GM18508 (cell line): ENCODE data around the gene RAB24.
"Not testable (repeated sequence)": the region's sequence is repeated elsewhere in the genome, so short reads cannot be mapped to it uniquely, and the experiment has no call there.

Source experiments
- ATAC-seq: cut with Tn5 transposase; IDR thresholded peaks from one replicate; pipeline ENCODE4 v1.9.1; 2021; ENCODE audit warnings: moderate number of reproducible peaks; ENCODE audit not compliant: insufficient read depth, unreplicated experiment

RAB24 gene

DNA sequence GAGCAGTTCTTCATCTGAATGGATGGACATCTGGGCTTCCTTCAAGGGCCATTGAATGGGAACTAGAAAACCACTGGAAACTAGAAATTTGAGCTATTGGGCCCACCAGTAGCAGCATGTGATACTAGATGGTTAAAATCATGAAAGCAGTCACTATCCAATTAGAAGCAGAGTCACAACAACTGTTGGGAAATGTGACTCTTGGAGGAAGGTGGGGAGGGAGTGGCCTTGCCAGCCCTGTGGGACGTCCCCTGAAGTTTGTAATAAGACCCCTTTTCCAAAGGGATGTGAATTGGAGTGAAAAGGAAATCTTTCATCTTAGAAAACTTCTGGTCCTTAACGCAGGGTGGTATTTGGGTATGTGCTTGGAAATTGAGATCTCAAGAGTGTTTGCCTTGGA is 5.6 kb downstream of the RAB24 start:
- ATAC-seq, result no peak

DNA sequence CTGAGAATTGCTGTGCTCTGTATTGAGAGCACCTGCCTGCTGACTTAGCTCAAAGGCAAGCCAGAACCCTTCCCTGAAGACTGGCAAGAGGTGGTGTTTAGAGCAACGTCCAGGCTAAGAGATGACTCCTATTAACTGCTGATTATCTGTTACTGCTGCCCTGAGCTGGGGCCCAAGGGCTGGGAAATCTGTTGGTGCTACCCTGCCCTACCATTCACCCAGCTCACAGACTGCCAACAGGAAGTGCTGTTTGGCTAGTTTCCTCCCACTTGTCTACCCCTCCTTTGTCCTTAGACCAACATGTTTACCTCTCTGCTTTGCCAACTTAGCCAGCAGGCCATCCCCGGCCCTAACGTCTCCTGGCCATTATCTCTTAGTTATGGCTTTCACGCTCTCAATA is 6.9 kb downstream of the RAB24 start:
- ATAC-seq, result no peak

DNA sequence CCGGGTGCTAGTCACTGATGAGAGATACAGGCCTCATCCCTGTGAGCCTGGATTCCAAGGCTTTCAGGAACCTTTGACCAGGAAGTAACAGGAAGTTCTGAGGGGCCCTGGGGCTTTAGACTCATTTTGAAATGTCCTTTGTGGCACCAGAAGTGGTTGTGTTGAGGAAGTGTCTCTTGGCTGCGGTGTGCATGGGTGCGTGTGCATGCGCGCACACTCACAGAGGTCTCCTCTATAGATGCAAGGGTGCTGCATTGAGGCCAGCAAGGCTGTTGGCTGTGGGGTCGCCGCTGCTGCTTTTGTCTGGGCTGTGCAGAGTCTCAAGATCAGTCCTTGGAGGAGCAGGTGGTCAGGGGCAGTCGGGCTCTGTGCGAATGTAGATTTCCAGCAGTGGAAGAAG is 7.6 kb downstream of the RAB24 start:
- no peak for ATAC-seq

DNA sequence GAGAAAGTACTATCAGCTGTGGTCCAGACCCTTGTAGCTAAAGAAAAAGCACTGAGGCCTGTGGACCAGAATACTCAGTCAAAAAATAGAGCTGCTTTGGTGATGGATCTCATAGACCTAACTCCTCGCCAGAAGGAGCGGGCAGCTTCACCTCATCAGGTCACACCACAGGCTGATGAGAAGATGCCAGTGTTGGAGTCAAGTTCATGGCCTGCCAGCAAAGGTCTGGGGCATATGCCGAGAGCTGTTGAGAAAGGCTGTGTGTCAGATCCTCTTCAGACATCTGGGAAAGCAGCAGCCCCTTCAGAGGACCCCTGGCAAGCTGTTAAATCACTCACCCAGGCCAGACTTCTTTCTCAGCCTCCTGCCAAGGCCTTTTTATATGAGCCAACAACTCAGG is 8.9 kb downstream of the RAB24 start:
- no peak for ATAC-seq

DNA sequence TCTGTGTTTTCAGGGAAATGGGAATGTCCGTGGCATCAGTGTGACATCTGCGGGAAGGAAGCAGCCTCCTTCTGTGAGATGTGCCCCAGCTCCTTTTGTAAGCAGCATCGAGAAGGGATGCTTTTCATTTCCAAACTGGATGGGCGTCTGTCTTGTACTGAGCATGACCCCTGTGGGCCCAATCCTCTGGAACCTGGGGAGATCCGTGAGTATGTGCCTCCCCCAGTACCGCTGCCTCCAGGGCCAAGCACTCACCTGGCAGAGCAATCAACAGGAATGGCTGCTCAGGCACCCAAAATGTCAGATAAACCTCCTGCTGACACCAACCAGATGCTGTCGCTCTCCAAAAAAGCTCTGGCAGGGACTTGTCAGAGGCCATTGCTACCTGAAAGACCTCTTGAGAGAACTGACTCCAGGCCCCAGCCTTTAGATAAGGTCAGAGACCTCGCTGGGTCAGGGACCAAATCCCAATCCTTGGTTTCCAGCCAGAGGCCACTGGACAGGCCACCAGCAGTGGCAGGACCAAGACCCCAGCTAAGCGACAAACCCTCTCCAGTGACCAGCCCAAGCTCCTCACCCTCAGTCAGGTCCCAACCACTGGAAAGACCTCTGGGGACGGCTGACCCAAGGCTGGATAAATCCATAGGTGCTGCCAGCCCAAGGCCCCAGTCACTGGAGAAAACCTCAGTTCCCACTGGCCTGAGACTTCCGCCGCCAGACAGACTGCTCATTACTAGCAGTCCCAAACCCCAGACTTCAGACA is 9.5 kb downstream of the RAB24 start:
- ATAC-seq, result no peak

DNA sequence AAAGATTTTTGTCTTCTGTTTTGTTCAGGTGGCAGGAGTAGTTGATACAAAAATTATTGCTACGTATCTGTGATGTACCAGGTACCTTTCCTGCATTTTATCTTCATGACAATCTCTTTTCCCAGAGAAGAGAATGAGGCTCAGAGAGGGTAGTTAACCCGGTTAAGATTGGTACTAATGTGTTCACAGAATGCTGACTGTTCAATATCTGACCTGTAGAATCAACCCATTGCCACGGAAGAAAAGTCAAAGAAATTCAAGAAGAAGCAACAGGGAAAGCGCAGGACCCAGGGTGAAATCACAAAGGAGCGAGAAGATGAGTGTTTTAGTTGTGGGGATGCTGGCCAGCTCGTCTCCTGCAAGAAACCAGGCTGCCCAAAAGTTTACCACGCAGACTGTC is 11.8 kb downstream of the RAB24 start:
- ATAC-seq, result no peak

DNA sequence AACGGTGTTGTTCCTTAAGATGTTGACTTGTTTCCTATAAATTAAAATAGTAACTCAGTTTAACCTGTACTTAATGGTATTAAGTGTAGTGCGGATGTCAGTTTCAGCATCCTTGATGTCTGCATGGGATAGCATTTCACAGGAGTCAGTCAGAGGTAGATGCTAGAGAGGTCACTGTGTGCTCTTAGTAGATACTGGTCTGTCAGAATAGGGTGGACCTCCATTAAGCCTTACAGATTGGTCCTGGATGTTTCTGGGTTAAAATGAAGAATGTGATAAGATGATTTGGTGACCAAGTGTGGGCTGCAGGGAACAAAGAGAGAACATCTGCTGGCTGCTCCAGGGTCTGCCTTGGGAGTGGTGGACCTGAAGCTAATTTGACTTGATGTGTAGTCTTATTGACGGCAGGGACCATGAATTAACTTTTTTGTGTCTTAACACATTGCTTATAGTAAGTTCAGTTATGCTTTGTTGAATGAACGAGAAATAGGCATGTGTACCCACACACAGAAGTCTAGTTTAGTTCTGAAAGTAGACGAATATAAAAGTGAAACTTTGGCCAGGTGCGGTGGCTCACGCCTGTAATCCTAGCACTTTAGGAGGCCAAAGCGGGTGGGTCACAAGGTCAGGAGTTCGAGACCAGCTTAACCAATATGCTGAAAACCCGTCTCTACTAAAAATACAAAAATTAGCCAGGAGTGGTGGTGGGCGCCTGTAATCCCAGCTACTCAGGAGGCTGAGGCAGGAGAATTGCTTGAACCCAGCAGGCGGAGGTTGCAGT is 12.5 kb downstream of the RAB24 start:
- ATAC-seq, result no peak

DNA sequence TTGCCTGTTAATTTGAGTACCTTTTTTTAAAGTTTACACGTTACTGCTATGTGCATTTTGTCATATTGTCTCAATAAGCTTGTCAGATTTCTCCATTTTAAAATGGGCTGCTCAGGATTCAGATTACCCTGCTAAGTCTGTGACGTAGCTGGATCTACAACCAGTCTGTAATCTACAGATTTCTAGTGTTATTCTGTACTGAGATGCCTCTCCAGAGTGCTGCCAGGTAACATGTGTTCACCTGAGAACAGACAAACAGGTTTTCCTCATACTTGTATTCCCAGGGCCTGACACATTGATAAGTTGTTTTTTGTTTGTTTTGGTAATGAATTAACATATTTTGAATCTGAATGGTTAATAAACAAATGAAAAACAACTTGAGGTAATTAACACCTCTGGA is 15.3 kb downstream of the RAB24 start:
- ATAC-seq, result no peak

DNA sequence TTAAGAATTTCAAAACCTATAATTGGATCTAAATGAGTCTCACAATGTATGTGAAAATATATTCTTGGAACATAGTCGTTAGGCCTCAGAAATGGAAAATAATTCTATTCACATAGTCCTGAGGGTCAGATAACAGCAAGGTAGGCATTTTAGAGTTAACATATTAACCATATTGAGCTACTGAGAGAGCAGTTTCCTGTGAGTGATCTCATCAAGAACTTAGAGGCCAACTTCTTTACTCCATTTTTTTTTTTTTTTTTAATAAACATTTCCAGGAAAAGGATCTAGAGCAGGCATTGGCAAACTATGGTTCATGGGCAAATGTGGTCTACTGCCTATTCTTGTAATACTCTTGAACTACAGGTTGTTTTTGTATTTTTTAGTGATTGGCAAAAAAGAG is 26.6 kb downstream of the RAB24 start:
- no peak for ATAC-seq

DNA sequence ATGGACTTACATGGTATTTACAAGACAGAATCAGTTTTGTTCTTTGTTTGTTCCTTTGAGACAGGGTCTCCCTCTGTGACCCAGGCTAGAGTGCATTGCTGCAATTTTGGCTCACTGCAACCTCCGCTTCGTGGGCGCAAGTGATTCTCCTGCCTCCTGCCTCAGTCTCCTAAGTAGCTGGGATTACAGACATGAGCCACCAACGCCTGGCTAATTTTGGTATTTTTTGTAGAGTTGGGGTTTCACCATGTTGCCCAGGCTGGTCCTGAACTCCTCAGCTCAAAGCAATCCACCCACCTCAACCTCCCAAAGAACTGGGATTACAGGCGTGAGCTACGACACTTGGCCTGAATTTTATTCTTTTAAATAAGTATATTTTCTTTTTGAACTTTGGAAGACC is 27.6 kb downstream of the RAB24 start:
- no peak for ATAC-seq

DNA sequence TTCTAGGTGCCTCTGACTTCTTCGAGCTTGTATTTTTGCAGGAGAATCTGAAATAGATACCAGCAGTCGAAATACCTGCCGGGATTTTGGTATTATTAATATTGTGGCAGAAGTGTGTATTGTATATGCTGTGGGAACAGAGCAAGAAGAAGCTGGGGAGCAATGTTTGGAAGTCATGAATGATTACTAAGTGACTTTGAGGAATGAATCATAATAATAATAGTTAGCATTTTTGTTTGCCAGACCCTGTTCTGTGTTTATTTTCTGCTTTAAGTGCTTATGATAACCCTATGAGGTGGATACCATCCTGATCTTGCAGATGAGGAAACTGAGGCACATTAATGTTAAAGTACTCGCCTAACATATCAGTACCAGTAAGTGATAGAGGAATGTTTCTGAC is 32.4 kb downstream of the RAB24 start:
- ATAC-seq, result no peak

DNA sequence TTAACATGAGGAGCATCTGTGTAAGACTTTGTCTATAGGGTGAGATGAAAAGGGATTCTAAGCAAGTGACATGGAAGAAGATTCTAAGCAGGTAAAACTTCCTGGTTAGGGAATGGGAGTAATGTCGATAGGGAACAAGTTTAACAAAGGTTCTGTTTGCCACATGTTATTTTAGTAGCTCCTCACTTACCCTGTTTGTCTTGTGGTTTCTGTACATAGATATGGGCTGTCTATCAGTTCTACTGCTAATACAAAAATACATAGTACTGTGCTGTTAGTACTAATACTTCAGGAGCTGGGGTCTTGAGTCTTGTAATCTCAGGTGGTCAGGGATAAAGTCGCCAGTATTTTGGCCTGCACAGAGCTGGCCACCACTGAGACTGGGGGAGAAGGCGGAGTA is 32.9 kb downstream of the RAB24 start:
- ATAC-seq, result no peak

DNA sequence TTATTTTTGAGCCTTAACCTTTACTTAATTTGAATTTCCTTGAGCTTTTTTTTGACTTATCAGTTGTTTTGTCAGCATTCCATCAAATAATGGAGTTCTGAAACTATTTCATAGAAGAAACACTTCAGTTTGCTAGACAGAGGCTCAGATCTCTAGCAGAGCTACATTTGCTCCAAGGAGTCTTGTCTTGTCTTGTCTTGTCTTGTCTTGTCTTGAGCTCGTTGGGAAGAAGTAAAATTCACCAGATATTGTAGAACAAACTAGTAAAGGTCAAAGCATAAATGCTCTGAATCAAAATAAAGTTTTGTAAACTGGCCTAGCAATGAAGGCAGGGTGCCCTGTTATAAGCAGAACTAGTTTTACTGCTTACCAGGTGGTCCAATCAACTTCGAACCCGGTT is 33.5 kb downstream of the RAB24 start:
- ATAC-seq, result no peak

DNA sequence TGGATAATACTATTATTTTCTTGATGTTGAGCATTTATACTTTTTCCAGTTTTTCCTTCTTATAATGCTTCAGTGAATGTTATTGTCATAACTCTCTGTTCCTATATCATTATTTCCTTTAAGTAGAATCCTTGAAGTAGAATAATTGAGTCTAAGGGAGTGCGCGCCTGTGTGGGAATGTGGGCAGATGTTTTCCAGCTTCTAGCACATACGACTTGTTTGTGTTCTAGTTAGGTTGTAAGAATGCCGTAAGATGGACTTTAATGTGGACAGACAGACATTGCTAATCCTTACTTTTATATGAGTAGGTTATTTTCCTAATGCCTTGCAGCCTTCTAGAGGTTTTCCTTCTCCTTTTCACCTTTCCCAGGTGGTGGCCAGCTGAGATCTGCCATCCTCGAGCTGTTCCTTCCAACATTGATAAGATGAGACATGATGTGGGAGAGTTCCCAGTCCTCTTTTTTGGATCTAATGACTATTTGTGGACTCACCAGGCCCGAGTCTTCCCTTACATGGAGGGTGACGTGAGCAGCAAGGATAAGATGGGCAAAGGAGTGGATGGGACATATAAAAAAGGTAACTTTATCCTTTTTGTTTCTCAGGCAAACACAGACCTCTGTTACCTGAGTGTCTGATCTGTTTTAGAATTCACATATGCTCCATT is 34.2 kb downstream of the RAB24 start:
- ATAC-seq, result no peak

DNA sequence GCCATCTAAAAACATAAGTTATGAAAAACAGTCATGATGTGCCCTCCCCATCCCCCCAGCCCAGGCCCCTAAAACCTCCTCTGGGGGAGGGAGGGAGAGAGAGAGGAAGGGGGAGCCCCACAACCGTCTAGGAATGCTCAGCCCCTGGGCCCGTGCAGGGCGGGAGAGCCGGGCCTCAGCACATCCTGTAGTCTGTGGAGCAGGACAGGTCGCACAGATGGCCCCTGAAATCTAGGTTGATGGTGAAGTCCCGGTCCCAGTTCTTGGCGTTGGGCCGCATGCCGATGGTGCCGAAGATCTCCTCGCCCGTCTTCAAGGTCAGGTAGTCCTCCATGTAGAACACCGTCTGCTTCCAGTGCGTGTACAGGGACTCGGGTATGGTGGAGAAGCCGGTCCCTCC is 38.1 kb downstream of the RAB24 start:
- ATAC-seq, result no peak

DNA sequence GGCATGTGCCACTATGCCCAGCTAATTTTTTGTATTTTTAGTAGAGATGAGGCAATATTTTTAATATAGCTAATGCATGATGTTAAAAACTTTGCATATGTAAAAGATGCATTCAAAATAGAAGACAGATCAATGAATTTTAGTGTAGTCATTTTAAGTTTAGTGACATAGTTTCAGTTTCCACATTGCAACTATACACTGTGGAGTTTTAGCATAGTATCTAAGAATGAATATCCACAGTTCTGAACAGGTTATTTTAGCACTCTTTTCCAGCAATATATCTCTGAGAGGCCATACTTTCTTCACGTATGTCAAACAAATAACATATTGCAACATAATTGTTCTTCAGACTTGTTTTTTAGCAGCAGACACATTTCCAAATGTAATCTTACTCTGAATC is 39.3 kb downstream of the RAB24 start:
- no peak for ATAC-seq

DNA sequence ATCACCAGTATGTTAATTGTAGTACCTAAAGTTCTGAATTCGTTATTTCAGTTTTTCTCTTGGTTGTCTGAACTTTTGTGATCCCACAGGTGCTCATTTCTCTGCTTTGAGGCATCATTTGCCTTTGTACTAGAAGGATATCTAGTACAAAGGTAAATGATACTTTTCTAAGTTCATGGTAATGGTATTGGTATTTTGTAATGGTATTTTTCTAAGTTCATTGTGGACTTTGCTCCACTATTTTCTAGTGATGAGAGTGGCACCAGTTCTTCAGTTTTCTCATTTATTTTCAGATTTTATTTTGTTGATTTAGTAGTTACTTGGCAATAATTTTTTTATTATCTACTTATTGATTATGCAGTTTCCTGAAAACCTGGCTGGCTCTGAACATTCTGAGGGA is 42.0 kb downstream of the RAB24 start:
- ATAC-seq, result no peak

DNA sequence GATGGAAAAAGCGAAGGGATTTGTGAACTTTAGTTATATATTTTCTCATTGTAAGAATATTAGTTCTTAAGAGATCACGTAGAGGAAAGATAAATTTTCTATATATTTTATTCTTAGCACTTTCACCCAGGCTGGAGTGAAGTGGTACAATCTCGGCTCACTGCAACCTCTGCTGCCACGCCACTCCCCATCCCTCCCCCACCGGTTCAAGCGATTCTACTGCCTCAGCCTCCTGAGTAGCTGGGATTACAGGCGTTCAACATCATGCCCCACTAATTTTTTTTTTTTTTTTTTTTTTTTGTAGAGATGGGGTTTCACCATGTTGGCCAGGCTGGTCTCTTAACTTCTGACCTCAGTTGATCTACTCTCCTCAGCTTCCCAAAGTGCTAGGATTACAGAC is 42.6 kb downstream of the RAB24 start:
- ATAC-seq, result no peak

DNA sequence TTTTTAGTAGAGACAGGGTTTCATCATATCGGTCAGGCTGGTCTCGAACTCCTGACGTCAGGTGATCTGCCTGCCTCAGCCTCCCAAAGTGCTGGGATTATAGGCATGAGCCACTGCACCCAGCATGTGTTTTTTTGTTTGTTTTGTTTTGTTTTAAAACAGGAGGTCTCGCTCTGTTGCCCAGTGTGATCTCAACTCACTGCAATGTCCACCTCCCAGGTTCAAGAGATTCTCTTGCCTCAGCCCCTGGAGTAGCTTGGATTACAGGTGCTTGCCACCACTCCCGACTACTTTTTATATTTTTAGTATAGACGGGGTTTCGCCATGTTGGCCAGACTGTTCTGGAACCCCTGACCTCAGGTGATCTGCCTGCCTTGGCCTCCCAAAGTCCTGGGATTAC is 44.8 kb downstream of the RAB24 start:
- not testable (repeated sequence) for ATAC-seq

DNA sequence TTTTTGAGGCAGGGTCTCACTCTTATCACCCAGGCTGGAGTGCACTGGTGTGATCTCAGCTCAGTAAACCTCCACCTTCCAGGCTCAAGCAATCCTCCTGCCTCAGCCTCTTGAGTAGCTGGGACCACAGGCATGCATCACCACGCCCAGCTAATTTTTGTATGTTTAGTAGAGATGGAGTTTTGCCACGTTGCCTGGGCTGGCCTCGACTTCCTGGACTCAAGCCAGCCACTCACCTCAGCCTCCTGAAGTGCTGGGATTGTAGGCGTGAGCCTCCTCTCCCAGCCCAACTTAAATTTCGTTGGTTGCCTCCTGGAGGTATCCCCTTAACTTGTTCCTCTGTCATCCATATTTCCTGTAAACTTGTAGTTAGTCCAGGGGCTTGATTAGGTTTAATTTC is 47.2 kb downstream of the RAB24 start:
- ATAC-seq, result no peak

DNA sequence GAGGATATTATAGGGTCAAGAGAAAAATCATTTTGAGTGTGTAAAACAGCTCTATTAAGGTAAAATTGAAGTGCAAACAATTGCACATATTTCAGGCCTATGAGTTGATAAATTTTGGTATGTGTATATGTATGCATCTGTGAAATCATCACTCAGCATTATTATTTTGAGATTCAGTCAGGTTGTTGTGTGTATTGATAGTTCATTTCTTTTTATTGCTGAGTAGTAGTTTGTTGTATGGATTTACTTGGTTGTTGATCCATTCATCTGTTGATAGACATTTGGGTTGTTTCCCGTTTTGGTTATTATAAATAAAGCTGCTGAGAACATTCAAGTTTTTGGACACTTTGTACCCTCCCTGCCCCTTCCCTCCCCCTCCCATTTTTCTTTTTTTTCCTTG is 50.3 kb downstream of the RAB24 start:
- ATAC-seq, result no peak
